Nephron progenitor cell (in vitro differentiated cells): ENCODE measurements around the gene NFATC1.

Source experiments
- DNase-seq: peaks from one replicate; pipeline ENCODE4 v3.0.0; 2021
- H3K27ac Mint-ChIP-seq: 2 replicates; pipeline ENCODE4 v1.8.0; 2021; ENCODE audit warnings: mild to moderate bottlenecking, moderate library complexity, mixed read lengths
- H3K27me3 Mint-ChIP-seq: 2 replicates; pipeline ENCODE4 v1.8.0; 2021; ENCODE audit warnings: mild to moderate bottlenecking, low read depth, mixed read lengths; ENCODE audit not compliant: poor library complexity
- H3K36me3 Mint-ChIP-seq: 2 replicates; pipeline ENCODE4 v1.8.0; 2021; ENCODE audit warnings: low read depth, mixed read lengths
- H3K4me1 Mint-ChIP-seq: 2 replicates; pipeline ENCODE4 v1.8.0; 2021; ENCODE audit warnings: mixed read lengths
- H3K4me3 Mint-ChIP-seq: 2 replicates; pipeline ENCODE4 v1.8.0; 2021; ENCODE audit warnings: mild to moderate bottlenecking, moderate library complexity, mixed read lengths
- H3K9me3 Mint-ChIP-seq: 2 replicates; pipeline ENCODE4 v1.8.0; 2021; ENCODE audit warnings: mild to moderate bottlenecking, moderate library complexity, mixed read lengths
- TF ChIP-seq, protein P1 (sequence below): fragments of 200-600 bp; sonication (generic); IDR thresholded peaks from 2 replicates; pipeline ENCODE4 v1.5.0; 2021; ENCODE audit warnings: antibody characterized with exemption

NFATC1 gene

DNA sequence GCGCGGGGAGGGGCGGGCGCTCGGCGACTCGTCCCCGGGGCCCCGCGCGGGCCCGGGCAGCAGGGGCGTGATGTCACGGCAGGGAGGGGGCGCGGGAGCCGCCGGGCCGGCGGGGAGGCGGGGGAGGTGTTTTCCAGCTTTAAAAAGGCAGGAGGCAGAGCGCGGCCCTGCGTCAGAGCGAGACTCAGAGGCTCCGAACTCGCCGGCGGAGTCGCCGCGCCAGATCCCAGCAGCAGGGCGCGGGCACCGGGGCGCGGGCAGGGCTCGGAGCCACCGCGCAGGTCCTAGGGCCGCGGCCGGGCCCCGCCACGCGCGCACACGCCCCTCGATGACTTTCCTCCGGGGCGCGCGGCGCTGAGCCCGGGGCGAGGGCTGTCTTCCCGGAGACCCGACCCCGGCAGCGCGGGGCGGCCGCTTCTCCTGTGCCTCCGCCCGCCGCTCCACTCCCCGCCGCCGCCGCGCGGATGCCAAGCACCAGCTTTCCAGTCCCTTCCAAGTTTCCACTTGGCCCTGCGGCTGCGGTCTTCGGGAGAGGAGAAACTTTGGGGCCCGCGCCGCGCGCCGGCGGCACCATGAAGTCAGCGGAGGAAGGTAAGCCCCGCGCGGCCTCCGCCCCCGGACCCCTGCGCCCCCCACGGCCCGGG, at the start of gene NFATC1:
TSS of gene NFATC1 (plus strand) at position 170 of the 644 bp plus-strand sequence. CDS start at position 465, 295 bp downstream.
- TF ChIP-seq, protein P1, sequence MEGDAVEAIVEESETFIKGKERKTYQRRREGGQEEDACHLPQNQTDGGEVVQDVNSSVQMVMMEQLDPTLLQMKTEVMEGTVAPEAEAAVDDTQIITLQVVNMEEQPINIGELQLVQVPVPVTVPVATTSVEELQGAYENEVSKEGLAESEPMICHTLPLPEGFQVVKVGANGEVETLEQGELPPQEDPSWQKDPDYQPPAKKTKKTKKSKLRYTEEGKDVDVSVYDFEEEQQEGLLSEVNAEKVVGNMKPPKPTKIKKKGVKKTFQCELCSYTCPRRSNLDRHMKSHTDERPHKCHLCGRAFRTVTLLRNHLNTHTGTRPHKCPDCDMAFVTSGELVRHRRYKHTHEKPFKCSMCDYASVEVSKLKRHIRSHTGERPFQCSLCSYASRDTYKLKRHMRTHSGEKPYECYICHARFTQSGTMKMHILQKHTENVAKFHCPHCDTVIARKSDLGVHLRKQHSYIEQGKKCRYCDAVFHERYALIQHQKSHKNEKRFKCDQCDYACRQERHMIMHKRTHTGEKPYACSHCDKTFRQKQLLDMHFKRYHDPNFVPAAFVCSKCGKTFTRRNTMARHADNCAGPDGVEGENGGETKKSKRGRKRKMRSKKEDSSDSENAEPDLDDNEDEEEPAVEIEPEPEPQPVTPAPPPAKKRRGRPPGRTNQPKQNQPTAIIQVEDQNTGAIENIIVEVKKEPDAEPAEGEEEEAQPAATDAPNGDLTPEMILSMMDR: no peak
- peak; percentile 80 for DNase-seq
- peaks cover 22% of the 10 kb centered on the region for H3K4me1 Mint-ChIP-seq
- no peak within 1 kb of the TSS for H3K27ac Mint-ChIP-seq
- peaks cover 79% of the 10 kb centered on the region for H3K27me3 Mint-ChIP-seq
- peak within 1 kb of the TSS; percentile 78 for H3K4me3 Mint-ChIP-seq
- peaks cover 3% of the 10 kb centered on the region for H3K9me3 Mint-ChIP-seq
- no peaks in the 10 kb centered on the region for H3K36me3 Mint-ChIP-seq

DNA sequence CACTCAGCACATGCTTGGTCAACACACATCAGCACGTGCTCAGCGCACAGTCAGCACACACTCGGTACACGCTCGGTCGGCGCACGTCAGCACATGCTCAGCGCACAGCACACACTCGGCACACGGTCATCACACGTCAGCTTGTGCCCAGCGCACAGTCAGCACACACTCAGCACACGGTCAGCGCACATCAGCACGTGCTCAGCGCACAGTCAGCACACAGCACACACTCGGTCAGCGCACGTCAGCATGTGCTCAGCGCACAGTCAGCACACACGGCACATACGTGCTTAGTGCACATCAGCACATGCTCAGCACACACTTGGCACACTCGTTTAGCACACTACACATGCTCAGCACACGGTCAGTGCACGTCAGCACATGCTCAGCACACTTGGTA, 49.7 kb upstream of the NFATC1 start:
- DNase-seq: no peak
- Mint-ChIP-seq H3K4me3 (no peak overlapping the region), H3K4me1 (no peaks in the 10 kb centered on the region), H3K27me3 (peaks cover 5% of the 10 kb centered on the region), H3K9me3 (no peaks in the 10 kb centered on the region), H3K27ac (no peak overlapping the region), H3K36me3 (peaks cover 45% of the 10 kb centered on the region)
- TF ChIP-seq, protein P1: no peak

DNA sequence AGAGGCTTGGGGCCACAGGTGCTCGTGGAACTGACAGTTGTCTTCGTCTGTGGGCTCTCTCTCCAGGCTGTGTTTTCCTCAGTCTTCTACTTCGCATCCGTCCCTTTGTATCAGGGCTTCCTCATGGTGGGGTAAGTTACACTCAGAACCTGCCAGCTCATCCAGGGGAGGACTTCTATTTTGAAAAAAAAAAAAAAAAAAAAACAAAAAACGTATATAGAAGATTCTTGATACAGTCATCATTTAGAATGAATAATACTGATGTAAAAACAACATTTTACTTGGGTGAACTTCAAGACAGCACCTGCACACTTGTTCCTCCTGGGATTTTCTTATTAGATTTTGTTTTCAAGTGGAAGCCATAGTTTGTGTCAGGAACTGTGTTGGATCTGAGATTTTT, 47.7 kb upstream of the NFATC1 start:
- TF ChIP-seq, protein P1: no peak
- Mint-ChIP-seq H3K27me3 (peaks cover 5% of the 10 kb centered on the region), H3K27ac (no peak overlapping the region), H3K4me1 (peaks cover under 1% of the 10 kb centered on the region), H3K9me3 (no peaks in the 10 kb centered on the region), H3K36me3 (peaks cover 44% of the 10 kb centered on the region), H3K4me3 (no peak overlapping the region)
- DNase-seq: no peak

DNA sequence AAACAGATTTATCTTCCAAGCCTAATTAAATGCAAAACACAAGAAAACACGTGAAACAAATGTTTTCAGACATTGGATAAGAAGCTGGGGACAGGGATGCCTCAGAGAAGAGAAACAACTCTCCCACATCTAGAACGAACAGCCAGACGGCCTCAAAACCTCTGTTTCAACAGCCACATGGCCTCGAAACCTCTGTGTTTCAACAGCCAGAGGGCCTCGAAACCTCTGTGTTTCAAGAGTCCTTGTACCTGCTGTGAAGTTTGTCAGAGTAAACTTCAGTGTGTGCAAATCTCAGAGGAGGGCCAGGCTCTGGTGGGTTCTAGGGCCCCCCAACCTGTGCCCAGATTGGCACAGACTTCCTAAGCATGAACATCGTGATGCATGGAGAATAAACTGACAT, 43.3 kb upstream of the NFATC1 start:
- no peak for DNase-seq
- H3K36me3 Mint-ChIP-seq: peaks cover 21% of the 10 kb centered on the region
- H3K4me3 Mint-ChIP-seq: no peak overlapping the region
- peaks cover 11% of the 10 kb centered on the region for H3K4me1 Mint-ChIP-seq
- H3K27me3 Mint-ChIP-seq: peaks cover 5% of the 10 kb centered on the region
- H3K9me3 Mint-ChIP-seq: no peaks in the 10 kb centered on the region
- TF ChIP-seq, protein P1: no peak
- H3K27ac Mint-ChIP-seq: no peak overlapping the region

DNA sequence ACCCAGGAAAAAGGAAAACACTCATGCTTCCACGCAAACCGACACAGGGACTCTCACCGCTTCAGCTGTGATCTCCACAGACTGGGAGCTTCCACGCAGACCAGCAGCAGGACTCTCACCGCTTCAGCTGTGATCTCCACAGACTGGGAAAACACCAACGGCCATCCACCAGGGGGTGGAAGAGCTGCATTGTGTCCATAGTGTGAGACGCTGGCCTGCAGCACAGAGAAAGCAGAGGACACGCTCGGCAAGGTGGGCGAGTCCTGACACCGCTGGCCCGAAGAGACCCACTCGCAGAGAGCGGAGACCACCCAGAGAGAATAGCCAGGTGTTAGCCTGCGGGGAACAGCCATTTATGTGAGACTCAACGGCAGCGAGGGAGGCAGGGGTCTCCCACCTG, 42.5 kb upstream of the NFATC1 start:
- peak overlapping the region; percentile 93 for H3K27ac Mint-ChIP-seq
- H3K27me3 Mint-ChIP-seq: peaks cover 5% of the 10 kb centered on the region
- peaks cover 13% of the 10 kb centered on the region for H3K36me3 Mint-ChIP-seq
- peak; percentile 45 for DNase-seq
- TF ChIP-seq, protein P1: peak; percentile 44
- H3K4me3 Mint-ChIP-seq: no peak overlapping the region
- H3K4me1 Mint-ChIP-seq: peaks cover 11% of the 10 kb centered on the region
- H3K9me3 Mint-ChIP-seq: no peaks in the 10 kb centered on the region

DNA sequence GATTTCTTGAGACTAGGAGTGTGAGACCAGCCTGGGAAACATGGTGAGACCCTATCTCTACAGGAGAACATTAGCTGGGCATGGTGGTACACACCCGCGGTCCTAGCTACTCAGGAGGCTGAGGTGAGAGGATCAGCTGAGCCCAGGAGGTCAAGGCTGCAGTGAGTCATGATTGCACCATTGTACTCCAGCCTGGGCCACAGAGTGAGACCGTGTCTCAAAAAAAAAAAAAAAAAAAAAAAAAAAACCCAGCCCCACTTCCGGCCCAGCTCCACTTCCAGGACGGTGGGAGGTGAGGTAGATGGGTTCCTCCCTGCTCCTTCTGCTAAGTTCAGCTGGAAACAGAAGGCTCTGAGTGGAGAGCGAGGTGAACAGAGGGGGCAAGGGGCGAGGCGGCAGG, 41.4 kb upstream of the NFATC1 start:
- DNase-seq: no peak
- no peak overlapping the region for H3K27ac Mint-ChIP-seq
- peaks cover 11% of the 10 kb centered on the region for H3K4me1 Mint-ChIP-seq
- TF ChIP-seq, protein P1: no peak
- no peaks in the 10 kb centered on the region for H3K27me3 Mint-ChIP-seq
- H3K36me3 Mint-ChIP-seq: peaks cover 16% of the 10 kb centered on the region
- no peak overlapping the region for H3K4me3 Mint-ChIP-seq
- H3K9me3 Mint-ChIP-seq: no peaks in the 10 kb centered on the region
